Endothelial cell of umbilical vein (primary cell): ENCODE data around the gene MPDU1. TPM values are rescaled to one million over a fixed set of nuclear protein-coding genes. Genes with fewer than 3 reads are reported as not detected.

Experiments
- BruUV-seq: library from RNA; stranded (reverse); fragments of 400-500 nt; replicated peaks from 2 replicates; lab custom pipeline; 2021; lab: Mats Ljungman, UMichigan
- CTCF ChIA-PET: fragments of 300-600, 350-600 bp; sonication (Branson Sonifier 250); formaldehyde crosslinking; loops from one replicate; lab custom pipeline; 2021; ENCODE audit warnings: antibody characterized with exemption, inconsistent platforms; lab: Charles Lee
- POLR2A ChIA-PET: fragments of 300-600, 350-600 bp; sonication (Branson Sonifier 250); formaldehyde crosslinking; loops from one replicate; lab custom pipeline; 2021; ENCODE audit warnings: antibody characterized with exemption, inconsistent platforms; lab: Charles Lee
- DNase-seq: peaks from one replicate; pipeline ENCODE4 v3.0.0-alpha.2; 2011; ENCODE audit warnings: low read depth, low spot score
- FAIRE-seq: peaks from 2 replicates; lab custom pipeline; 2011; peaks lifted over from hg19 to GRCh38; lab: Jason Lieb, UNC
- H2AFZ ChIP-seq: 2 replicates; pipeline ENCODE4 v1.6.0; 2012; ENCODE audit warnings: low read depth, low read length, control low read depth, inconsistent platforms
- H3K27ac ChIP-seq: 2 replicates; pipeline ENCODE4 v1.5.1; 2011; ENCODE audit warnings: low read depth, mild to moderate bottlenecking, control low read depth, low read length, moderate library complexity; ENCODE audit not compliant: insufficient read depth
- H3K27me3 ChIP-seq, 2 experiments: 2 replicates each; pipeline versions ENCODE4 v1.6.0 to v1.6.1; 2011; ENCODE audit warnings: low read length in 2 of 2, mixed read lengths in 1 of 2; ENCODE audit not compliant: control insufficient read depth in 2 of 2, insufficient read depth in 2 of 2
- H3K36me3 ChIP-seq, 2 experiments: 2 replicates in 1 of 2; 3 replicates in 1 of 2; pipeline ENCODE4 v1.5.1; 2011; ENCODE audit warnings: low read length in 2 of 2, mild to moderate bottlenecking in 1 of 2, moderate library complexity in 1 of 2; ENCODE audit not compliant: control insufficient read depth in 2 of 2, insufficient read depth in 2 of 2; ENCODE audit errors: extremely low read depth in 1 of 2
- H3K4me1 ChIP-seq: 3 replicates; pipeline ENCODE4 v1.5.1; 2011; ENCODE audit warnings: mild to moderate bottlenecking, low read length; ENCODE audit not compliant: control insufficient read depth, insufficient read depth; ENCODE audit errors: extremely low read depth
- H3K4me2 ChIP-seq: 2 replicates; pipeline ENCODE4 v1.6.1; 2011; ENCODE audit warnings: low read length, control low read depth, mixed read lengths; ENCODE audit not compliant: insufficient read depth
- H3K4me3 ChIP-seq, 3 experiments: fragments of 200-600 bp in 1 of 3; sonication (generic), shearing (Covaris generic) in 1 of 3; replicated peaks in 1 of 3; 2 replicates each; pipeline ENCODE4 v1.5.1; 2011 to 2016; ENCODE audit warnings: control low read depth in 3 of 3, low read length in 3 of 3, mild to moderate bottlenecking in 2 of 3, inconsistent platforms in 1 of 3, low read depth in 1 of 3, moderate library complexity in 1 of 3; ENCODE audit not compliant: insufficient read depth in 1 of 3
- H3K79me2 ChIP-seq: 2 replicates; pipeline ENCODE4 v1.6.0; 2012; ENCODE audit warnings: low read length, inconsistent platforms; ENCODE audit not compliant: control insufficient read depth, insufficient read depth
- H3K9ac ChIP-seq: replicated peaks from 2 replicates; pipeline ENCODE3; 2011; ENCODE audit warnings: low read length, control low read depth; ENCODE audit not compliant: insufficient read depth; ENCODE audit errors: extremely low read depth
- H3K9me1 ChIP-seq: replicated peaks from 3 replicates; pipeline ENCODE4 v1.6.0; 2011; ENCODE audit warnings: mild to moderate bottlenecking, low read length; ENCODE audit not compliant: control insufficient read depth, insufficient read depth; ENCODE audit errors: extremely low read depth
- H3K9me3 ChIP-seq: replicated peaks from 2 replicates; pipeline ENCODE4 v1.5.1; 2012; ENCODE audit warnings: low read length, inconsistent platforms; ENCODE audit not compliant: control insufficient read depth, insufficient read depth
- H4K20me1 ChIP-seq: replicated peaks from 2 replicates; pipeline ENCODE3; 2011; ENCODE audit warnings: mild to moderate bottlenecking, low read length; ENCODE audit not compliant: control insufficient read depth, insufficient read depth; ENCODE audit errors: extremely low read depth
- EZH2 ChIP-seq: IDR thresholded peaks from 2 replicates; pipeline ENCODE4 v1.6.1; 2012; ENCODE audit warnings: borderline replicate concordance, low read depth, mild to moderate bottlenecking, moderate library complexity, low read length, inconsistent platforms; ENCODE audit not compliant: severe bottlenecking
- JUN ChIP-seq: IDR thresholded peaks from 2 replicates; pipeline ENCODE4 v1.6.1; 2011; ENCODE audit warnings: borderline replicate concordance, low read depth; ENCODE audit not compliant: insufficient read length, insufficient read depth
- MYC ChIP-seq: IDR thresholded peaks from one replicate; pipeline ENCODE4 v1.6.1; 2011; ENCODE audit warnings: mild to moderate bottlenecking, low read depth, low read length
- POLR2A ChIP-seq: IDR thresholded peaks from 2 replicates; pipeline ENCODE4 v1.6.1; 2012; ENCODE audit warnings: low read depth, mild to moderate bottlenecking, control low read depth, low read length
- POLR2AphosphoS5 ChIP-seq: IDR thresholded peaks from 2 replicates; pipeline ENCODE4 v1.6.1; 2012; ENCODE audit warnings: low read depth, mild to moderate bottlenecking, control low read depth, low read length, moderate library complexity; ENCODE audit not compliant: insufficient read depth
- dilution Hi-C: fragments of 300-500 bp; cut with MboI; formaldehyde crosslinking; loops from one replicate; pipeline ENCODE4 v1.15.0; 2019; ENCODE audit warnings: low sequenced_read_pairs; ENCODE audit not compliant: extremely low pct_ligation_motif_present
- intact Hi-C: fragments of 100-400 bp; cut with micrococcal nuclease; formaldehyde crosslinking; loops from one replicate; pipeline ENCODE4 v1.10.0; 2022
- polyA plus RNA-seq, 4 experiments: library from polyadenylated mRNA; depleted of rRNA in 3 of 4; stranded (reverse) in 3 of 4; unstranded in 1 of 4; fragments of >200 nt; gene quantifications; 2 replicates each; pipeline versions ENCODE4 v1.2.1 to v1.2.3, GENCODE V29; 2011 to 2012; ENCODE audit warnings: missing spikeins in 1 of 4
- total RNA-seq: library from RNA; stranded (reverse); gene quantifications from 2 replicates; pipeline ENCODE4 v1.2.3, GENCODE V29; 2021
- TF ChIP-seq, protein P1 (sequence below): IDR thresholded peaks from 2 replicates; pipeline ENCODE4 v1.6.1; 2011; ENCODE audit not compliant: insufficient read depth, insufficient read length
- TF ChIP-seq, protein P2 (sequence below), 2 donors: IDR thresholded peaks; 1 replicate in 1 of 2; 2 replicates in 1 of 2; pipeline ENCODE4 v1.5.1; 2011; ENCODE audit warnings: low read length in 2 of 2, mild to moderate bottlenecking in 2 of 2, moderate library complexity in 2 of 2, control low read depth in 1 of 2, inconsistent platforms in 1 of 2, low read depth in 1 of 2; ENCODE audit not compliant: insufficient read depth in 1 of 2; ENCODE audit errors: extremely low read depth in 1 of 2

MPDU1 gene
- total and polyA plus RNA-seq, 2 donors (not counting 3 experiments of a cell fraction or from before 2014, with no cell fraction given) = 78.0 to 368 TPM

DNA sequence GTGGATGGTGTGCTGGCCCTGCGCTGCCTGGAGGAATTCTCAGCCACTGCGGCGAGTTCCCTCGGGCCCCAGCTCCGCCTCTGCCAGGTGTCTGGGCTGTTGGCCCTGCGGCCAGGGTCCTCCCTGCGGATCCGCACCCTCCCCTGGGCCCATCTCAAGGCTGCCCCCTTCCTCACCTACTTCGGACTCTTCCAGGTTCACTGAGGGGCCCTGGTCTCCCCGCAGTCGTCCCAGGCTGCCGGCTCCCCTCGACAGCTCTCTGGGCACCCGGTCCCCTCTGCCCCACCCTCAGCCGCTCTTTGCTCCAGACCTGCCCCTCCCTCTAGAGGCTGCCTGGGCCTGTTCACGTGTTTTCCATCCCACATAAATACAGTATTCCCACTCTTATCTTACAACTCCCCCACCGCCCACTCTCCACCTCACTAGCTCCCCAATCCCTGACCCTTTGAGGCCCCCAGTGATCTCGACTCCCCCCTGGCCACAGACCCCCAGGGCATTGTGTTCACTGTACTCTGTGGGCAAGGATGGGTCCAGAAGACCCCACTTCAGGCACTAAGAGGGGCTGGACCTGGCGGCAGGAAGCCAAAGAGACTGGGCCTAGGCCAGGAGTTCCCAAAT is 26.4 kb upstream of the MPDU1 start:
- Histone ChIP-seq H3K9ac (no peak overlapping the region), H3K27me3 (no peaks in the 10 kb centered on the region), H4K20me1 (no peaks in the 10 kb centered on the region), H3K9me1 (no peaks in the 10 kb centered on the region), H3K4me2 (no peak overlapping the region), H3K4me3 (no peak overlapping the region), H2AFZ (no peak overlapping the region), H3K79me2 (peaks cover 5% of the 10 kb centered on the region), H3K36me3 (no peaks in the 10 kb centered on the region), H3K27ac (peak overlapping the region; percentile 70), H3K9me3 (no peaks in the 10 kb centered on the region), H3K4me1 (peaks cover 25% of the 10 kb centered on the region)
- intact Hi-C loops (no loop called here), dilution Hi-C loops (no loop called here)
- FAIRE-seq = no peak
- BruUV-seq = no TSS peak
- DNase-seq = no peak
- ChIA-PET CTCF (interaction anchor here (0.8 to 6.7 kb wide), 8 partner anchors 14 to 511 kb away, joined by 3 to 314 read pairs (median 4); partner anchors contain the start of gene SOX15), POLR2A (interaction anchor here (1.8 kb wide), 1 partner anchor 73 kb away, joined by 7 read pairs; the partner anchor contains the start of gene POLR2A)
- TF ChIP-seq EZH2 (no peak), POLR2A (no peak), MYC (no peak), JUN (no peak), POLR2AphosphoS5 (no peak)
- TF ChIP-seq, protein P1, sequence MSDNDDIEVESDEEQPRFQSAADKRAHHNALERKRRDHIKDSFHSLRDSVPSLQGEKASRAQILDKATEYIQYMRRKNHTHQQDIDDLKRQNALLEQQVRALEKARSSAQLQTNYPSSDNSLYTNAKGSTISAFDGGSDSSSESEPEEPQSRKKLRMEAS = no peak
- TF ChIP-seq, protein P2, sequence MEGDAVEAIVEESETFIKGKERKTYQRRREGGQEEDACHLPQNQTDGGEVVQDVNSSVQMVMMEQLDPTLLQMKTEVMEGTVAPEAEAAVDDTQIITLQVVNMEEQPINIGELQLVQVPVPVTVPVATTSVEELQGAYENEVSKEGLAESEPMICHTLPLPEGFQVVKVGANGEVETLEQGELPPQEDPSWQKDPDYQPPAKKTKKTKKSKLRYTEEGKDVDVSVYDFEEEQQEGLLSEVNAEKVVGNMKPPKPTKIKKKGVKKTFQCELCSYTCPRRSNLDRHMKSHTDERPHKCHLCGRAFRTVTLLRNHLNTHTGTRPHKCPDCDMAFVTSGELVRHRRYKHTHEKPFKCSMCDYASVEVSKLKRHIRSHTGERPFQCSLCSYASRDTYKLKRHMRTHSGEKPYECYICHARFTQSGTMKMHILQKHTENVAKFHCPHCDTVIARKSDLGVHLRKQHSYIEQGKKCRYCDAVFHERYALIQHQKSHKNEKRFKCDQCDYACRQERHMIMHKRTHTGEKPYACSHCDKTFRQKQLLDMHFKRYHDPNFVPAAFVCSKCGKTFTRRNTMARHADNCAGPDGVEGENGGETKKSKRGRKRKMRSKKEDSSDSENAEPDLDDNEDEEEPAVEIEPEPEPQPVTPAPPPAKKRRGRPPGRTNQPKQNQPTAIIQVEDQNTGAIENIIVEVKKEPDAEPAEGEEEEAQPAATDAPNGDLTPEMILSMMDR (IDR thresholded peaks at IDR 0.05; ENCODE audit: extremely low read depth in 1 of 2, insufficient read depth in 1 of 2, low read depth in 1 of 2, low read length in 2 of 2) = no peak
